Adrenal gland (tissue), 12 donors: Measurements from ENCODE around the gene CORO7. TPM values are rescaled to one million over a fixed set of nuclear protein-coding genes. Genes with fewer than 3 reads are reported as not detected.

Source experiments
- DNase-seq, 7 donors: peaks; one replicate each; pipeline ENCODE4 v3.0.0-alpha.2; 2019 to 2020
- H3K27ac ChIP-seq, 5 donors: fragments of 200-600 bp; sonication (generic) in 4 of 5; 1 replicate in 3 of 5; 2 replicates in 2 of 5; pipeline versions ENCODE4 v1.5.1 to v1.8.0; 2016 to 2020; ENCODE audit warnings: mild to moderate bottlenecking in 1 of 5
- H3K27me3 ChIP-seq: fragments of 200-600 bp; 2 replicates; pipeline ENCODE4 v1.8.0; 2021
- H3K36me3 ChIP-seq, 2 donors: fragments of 200-600 bp; replicated peaks in 1 of 2; 1 replicate in 1 of 2; 2 replicates in 1 of 2; pipeline versions ENCODE4 v1.5.1 to v1.8.0; 2018 to 2022
- H3K4me1 ChIP-seq, 2 donors: fragments of 200-600 bp; replicated peaks in 1 of 2; 1 replicate in 1 of 2; 2 replicates in 1 of 2; pipeline versions ENCODE4 v1.5.1 to v1.8.0; 2018 to 2021
- H3K4me3 ChIP-seq, 4 donors: fragments of 200-600 bp; sonication (generic) in 3 of 4; one replicate each; pipeline ENCODE4 v1.5.1; 2016 to 2018
- H3K9me3 ChIP-seq, 3 donors: fragments of 200-600 bp; sonication (generic) in 1 of 3; replicated peaks in 1 of 3; 1 replicate in 2 of 3; 2 replicates in 1 of 3; pipeline versions ENCODE4 v1.5.1 to v1.8.0; 2016 to 2021
- CTCF ChIP-seq, 6 experiments: fragments of 450-650 bp in 4 of 6; fragments of 200-600 bp in 2 of 6; sonication (generic) in 1 of 6; IDR thresholded peaks; 1 replicate in 5 of 6; 2 replicates in 1 of 6; pipeline versions ENCODE4 v1.5.1 to v1.8.0; 2016 to 2021; ENCODE audit warnings: antibody characterized with exemption in 6 of 6, mild to moderate bottlenecking in 2 of 6, moderate library complexity in 1 of 6
- POLR2A ChIP-seq, 2 donors: fragments of 450-650 bp; IDR thresholded peaks; one replicate each; pipeline ENCODE4 v1.6.1; 2017; ENCODE audit warnings: antibody characterized with exemption in 2 of 2, mild to moderate bottlenecking in 2 of 2, moderate library complexity in 1 of 2
- WGBS, 4 donors: extraction: QIAGEN DNeasy Blood & Tissue Kit in 2 of 4; methylation state at CpG; one replicate each; pipeline versions ENCODE4 v1.1.5 to v1.1.7; 2013 to 2017; 5-methylcytosine and 5-hydroxymethylcytosine counted together
- intact Hi-C, 2 donors: fragments of 100-400 bp; cut with DNase I; formaldehyde crosslinking; loops; one replicate each; pipeline versions ENCODE4 v1.14.1 to v1.15.0; 2022 to 2023
- polyA plus RNA-seq, 3 donors: library from polyadenylated mRNA; stranded (reverse); fragments of 200-250 nt in 2 of 3; fragments of 350-450 nt in 1 of 3; fragmentation: Illumina TruSeq in 1 of 3; extraction: RNeasy Lipid Tissue Mini Kit (QIAGEN cat#74804) in 1 of 3; gene quantifications; one replicate each; pipeline ENCODE4 v1.2.3, GENCODE V29; 2013 to 2014
- total RNA-seq, 9 donors: library from RNA; depleted of rRNA in 4 of 9; stranded (reverse); fragments of >200 nt in 4 of 9; fragments of 120-200 nt in 1 of 9; fragmentation: NEBNext Ultra II Directional in 1 of 9; extraction: Animal tissue kit (Norgen Biotek cat#: 25700) in 1 of 9; gene quantifications; one replicate each; pipeline versions ENCODE4 v1.1.0 to v1.2.4, GENCODE V29; 2013 to 2023
- donor health status: healthy with polysubstance abuse.
- donor health status: Bipolar disorder and iron deficiency.
- donor health status: DM: yes; HTN: yes; CAD: no.
- donor health status: DM: no; HTN: no; CAD: no.
- donor health status: DM: no; HTN: no; CAD: no.
- donor health status: DM: yes; HTN: yes; CAD: no.

CORO7 gene
- total and polyA plus RNA-seq, 12 donors: 4.3 to 61.0 (median 34.7) TPM

- peaks cover 9 to 25% of the 10 kb centered on the region in 2 donors for H3K4me1 ChIP-seq
- H3K9me3 ChIP-seq: no peaks in the 10 kb centered on the region
- peaks cover 0 to 43% of the 10 kb centered on the region in 2 donors for H3K36me3 ChIP-seq
- no peaks in the 10 kb centered on the region for H3K27me3 ChIP-seq
- 75 to 86% (median 84%) methylated on average over 8 to 20 of the region's 20 CpGs for WGBS, 4 donors
- no peak for DNase-seq
- intact Hi-C loops: no loop called here
- no peak overlapping the region for H3K4me3 ChIP-seq
- H3K27ac ChIP-seq: peak overlapping the region in 2 of 5 donors; percentile 13 to 59
- TF ChIP-seq POLR2A (IDR thresholded peaks at IDR 0.05): no peak
- TF ChIP-seq CTCF (IDR thresholded peaks at IDR 0.05): no peak
These were observed 31.2 kb downstream of the CORO7 start for GRCh38 chr16:4385066-4385788.

- H3K4me3 ChIP-seq: no peak overlapping the region
- peak overlapping the region in 2 of 5 donors; percentile 13 to 59 for H3K27ac ChIP-seq
- WGBS, 4 donors: 62 to 81% (median 72%) methylated on average over 10 to 20 of the region's 20 CpGs
- no peaks in the 10 kb centered on the region for H3K27me3 ChIP-seq
- no peaks in the 10 kb centered on the region for H3K9me3 ChIP-seq
- TF ChIP-seq CTCF (IDR thresholded peaks at IDR 0.05) (no peak), POLR2A (IDR thresholded peaks at IDR 0.05) (no peak)
- peaks cover 0 to 43% of the 10 kb centered on the region in 2 donors for H3K36me3 ChIP-seq
- DNase-seq: peak in 1 of 7 donors; percentile 81
- intact Hi-C loops: no loop called here
- peaks cover 9 to 22% of the 10 kb centered on the region in 2 donors for H3K4me1 ChIP-seq
These were observed 31.9 kb downstream of the CORO7 start for GRCh38 chr16:4384509-4384942.

- peaks cover 0 to 43% of the 10 kb centered on the region in 2 donors for H3K36me3 ChIP-seq
- DNase-seq: no peak
- 84 to 93% (median 91%) methylated on average over 4 to 12 of the region's 12 CpGs for WGBS, 4 donors
- no peaks in the 10 kb centered on the region for H3K9me3 ChIP-seq
- peak overlapping the region in 2 of 5 donors; percentile 40 to 59 for H3K27ac ChIP-seq
- H3K4me1 ChIP-seq: peaks cover 9 to 19% of the 10 kb centered on the region in 2 donors
- no peaks in the 10 kb centered on the region for H3K27me3 ChIP-seq
- intact Hi-C loops: no loop called here
- TF ChIP-seq CTCF (IDR thresholded peaks at IDR 0.05) (no peak), POLR2A (IDR thresholded peaks at IDR 0.05) (no peak)
- no peak overlapping the region for H3K4me3 ChIP-seq
These were observed 32.6 kb downstream of the CORO7 start for GRCh38 chr16:4383591-4384444.

- H3K36me3 ChIP-seq: peaks cover 0 to 43% of the 10 kb centered on the region in 2 donors
- no peaks in the 10 kb centered on the region for H3K9me3 ChIP-seq
- H3K4me3 ChIP-seq: no peak overlapping the region
- TF ChIP-seq CTCF (IDR thresholded peaks at IDR 0.05) (no peak), POLR2A (IDR thresholded peaks at IDR 0.05) (no peak)
- H3K27ac ChIP-seq: peak overlapping the region in 1 of 5 donors; percentile 16
- H3K4me1 ChIP-seq: peaks cover 9 to 20% of the 10 kb centered on the region in 2 donors
- intact Hi-C loops: no loop called here
- no peaks in the 10 kb centered on the region for H3K27me3 ChIP-seq
- DNase-seq: no peak
- WGBS, 4 donors: 84 to 87% (median 85%) methylated on average over 16 to 21 of the region's 21 CpGs
These were observed 33.5 kb downstream of the CORO7 start for GRCh38 chr16:4382795-4383357.
